ENCODE measurements around the gene NEGR1.

- TF ChIP-seq CTCF (conservative IDR thresholded peaks at IDR 0.05; ENCODE audit: low read length) (no peak), EZH2phosphoT487 (IDR thresholded peaks at IDR 0.05; ENCODE audit: borderline replicate concordance, low read depth, low read length) (no peak)
Measured at GRCh38 chr1:71882637-71883036, 399.7 kb downstream of the NEGR1 start.

Measured in OCI-LY7 (cell line).